NCI-H526 treated with DMSO at 0.1 percent for 48 hours (cell line): Measurements from ENCODE around the gene RDH12.

Source experiments
- DNase-seq: peaks from one replicate; lab custom pipeline; 2025; lab: John Stamatoyannopoulos, UW

The RDH12 gene

DNA sequence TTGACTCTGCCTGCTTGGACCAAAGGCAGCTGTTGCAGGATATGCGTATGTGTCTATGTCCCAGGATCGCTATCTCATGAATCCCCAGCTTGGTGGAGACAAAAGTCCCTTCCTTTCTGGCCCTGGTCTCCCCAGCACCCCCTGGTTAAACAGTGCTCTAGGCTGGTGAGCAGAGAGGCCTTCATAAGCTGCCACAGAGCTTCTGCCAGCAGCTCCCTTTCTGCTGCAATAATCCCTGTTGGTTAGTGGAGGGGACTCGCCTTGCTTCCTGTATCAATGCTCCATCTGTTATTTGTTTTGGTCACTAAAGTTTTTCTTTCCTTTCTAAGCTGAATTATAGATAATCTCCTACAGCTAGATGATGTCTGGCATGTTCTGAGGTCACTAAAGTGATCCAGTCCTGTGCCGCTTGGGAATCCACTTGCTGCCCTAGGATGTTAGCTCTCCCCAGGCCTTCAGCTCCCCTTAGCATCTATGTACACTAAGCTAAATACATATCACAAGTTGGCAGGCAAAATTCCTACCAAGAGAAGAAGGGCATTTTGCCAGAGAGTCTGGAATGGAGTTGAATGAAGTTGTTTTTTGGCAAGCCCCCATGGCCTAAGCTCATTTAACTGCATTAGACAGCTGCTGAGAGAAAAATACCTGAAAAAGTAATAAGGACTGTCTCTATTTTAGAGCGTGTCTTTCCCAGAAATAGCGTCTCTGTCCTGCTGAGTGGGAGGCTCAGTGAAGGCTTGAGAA lies 47.8 kb downstream of the RDH12 start:
- DNase-seq = no peak

DNA sequence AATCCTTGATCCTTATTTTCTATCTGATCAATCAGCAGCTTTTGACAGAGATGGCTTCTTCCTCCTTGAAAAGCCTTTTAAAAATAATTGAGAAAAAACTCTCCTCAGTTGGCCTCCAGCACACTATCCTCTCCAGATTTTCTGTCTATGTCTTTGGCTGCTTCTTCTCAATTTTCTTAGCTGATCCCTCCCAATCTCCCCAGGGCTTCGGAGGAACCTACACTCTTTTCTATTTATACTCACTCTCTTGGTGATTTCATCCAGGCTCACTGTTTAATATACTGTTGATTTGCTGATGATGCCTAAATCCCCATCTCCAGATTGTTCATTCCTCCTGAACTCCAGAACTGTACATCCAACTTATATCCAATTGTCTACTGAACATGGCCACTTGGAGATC lies 54.8 kb downstream of the RDH12 start:
- DNase-seq = no peak

DNA sequence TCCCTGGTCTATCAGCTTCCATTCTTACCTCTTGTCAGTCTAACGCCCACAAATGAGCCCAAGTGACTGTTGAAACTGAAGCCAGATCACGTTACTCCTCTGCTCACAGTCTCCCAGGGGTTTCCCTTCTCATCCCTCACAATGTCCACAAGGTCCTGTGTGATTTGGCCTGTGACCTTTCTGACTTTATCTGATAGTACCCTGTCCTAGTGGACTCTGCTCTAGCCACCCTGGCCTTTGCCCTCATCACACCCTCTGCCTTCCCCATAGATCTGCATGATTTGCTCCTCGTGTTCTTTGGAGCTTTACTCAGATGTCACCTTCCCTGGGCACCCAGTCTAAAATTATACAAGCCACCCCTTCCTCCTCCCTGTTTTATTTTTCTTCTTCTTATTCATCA lies 55.5 kb downstream of the RDH12 start:
- DNase-seq = no peak

DNA sequence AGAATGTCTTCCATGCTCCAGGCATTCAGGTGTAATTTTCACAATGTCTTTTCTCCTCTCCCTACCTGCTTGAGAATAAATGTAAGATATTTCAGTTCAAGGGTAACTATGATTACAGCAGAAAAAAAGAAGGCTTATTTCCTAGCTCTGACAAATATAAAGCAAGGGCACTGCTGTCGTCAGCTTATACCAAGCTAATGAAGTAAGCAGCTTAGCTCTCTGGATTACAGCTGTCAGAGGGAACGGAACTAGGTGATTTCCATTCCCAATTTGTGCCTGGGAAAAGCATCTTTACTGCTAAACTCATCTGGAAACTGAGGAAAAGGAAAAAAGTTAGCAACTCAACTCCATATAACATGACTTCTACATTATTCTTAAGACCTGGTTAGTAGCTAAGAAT lies 58.2 kb downstream of the RDH12 start:
- no peak for DNase-seq

DNA sequence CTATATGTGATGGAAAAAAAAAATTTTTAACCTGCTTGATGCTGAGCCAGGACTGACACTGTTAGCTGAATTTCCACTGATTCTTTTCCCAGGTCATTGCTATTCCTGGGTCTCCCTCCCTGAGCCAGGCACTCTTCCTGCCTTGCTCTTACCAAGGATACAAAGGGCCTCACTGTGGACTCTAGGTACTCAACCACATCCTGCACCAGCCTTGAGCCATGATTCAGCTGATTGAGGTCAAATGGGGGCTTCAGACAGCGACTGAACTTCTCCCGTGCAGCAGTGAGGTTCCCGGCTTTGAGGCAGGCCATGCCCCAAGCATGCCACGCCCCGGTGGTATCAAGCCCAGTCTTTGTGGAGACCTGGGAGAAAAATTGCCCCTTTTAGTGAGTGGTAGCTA lies 60.4 kb downstream of the RDH12 start:
- no peak for DNase-seq

DNA sequence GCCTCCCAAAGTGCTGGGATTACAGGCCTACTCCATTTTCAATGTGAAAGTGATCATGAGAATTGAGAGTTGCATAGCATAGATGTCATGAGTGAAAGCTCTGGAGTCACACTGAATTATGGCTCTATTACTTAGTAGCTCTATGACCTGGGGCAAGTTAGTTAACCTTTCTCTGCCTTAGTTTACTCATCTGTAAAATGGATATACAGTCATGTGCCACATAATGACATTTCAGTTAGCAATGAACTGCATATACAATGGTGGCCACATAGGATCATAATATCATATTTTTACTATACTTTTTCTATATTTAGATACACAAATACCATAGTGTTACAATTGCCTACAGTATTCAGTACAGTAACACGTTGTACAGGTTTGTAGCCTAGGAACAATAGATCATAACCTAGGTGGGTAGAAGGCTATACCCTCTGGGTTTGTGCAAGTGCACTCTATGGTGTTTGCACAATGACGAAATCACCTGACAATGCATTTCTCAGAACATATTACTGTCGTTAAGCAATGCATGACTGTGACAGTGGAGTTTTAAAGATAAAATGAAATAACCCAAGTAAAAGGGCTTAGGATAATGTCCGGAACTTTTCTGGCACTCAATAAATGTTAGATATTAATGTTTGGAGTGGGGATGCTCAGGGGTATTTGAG lies 61.6 kb downstream of the RDH12 start:
- DNase-seq = no peak

DNA sequence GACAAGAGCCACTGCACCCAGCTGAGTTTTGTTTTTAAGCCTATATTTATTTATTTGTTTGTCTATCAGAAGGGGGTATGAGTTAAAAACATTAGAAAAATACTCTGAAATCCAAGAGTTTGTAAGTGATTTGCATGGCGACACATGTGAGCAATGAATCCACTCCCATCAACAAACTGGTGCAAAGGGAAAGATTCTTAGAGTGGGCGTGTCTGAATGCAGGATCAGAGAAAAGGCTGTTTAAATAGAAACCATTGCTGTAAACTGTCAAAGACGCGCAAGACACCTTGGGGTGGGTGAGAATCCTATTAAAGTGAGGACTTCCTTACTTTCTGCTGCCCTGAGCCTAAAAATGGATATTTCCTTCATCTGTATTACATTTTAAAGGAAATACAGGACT lies 62.8 kb downstream of the RDH12 start:
- DNase-seq = no peak

DNA sequence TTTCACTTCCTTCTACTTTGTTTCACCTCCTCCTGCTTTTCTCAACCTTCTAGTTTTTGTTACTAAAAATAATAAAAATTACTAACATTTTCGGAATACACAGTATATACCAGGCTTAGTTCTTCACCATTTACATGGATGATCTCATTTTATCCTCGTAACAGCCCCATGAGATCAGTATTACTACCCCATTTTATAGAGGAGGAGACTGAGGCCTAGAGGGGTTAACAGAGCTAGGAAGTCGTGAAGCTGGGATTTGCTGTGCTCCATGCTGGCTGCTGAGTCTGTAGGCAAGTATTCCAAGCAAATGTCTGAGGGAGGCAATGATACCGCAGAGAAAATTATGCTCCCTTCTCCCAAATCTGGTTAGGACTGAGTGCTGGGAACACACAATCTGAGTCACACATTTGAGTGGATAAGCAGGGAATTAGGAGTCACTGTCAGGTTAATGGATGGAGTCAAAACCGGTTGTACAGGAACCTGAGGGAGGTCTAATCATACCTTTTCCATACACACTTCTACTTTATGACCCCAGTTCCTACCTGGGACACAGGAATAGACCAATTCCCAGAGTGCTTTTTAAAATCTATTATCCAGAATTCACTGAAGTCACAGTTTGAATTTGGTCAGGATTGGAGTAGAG lies 63.6 kb downstream of the RDH12 start:
- DNase-seq = no peak

DNA sequence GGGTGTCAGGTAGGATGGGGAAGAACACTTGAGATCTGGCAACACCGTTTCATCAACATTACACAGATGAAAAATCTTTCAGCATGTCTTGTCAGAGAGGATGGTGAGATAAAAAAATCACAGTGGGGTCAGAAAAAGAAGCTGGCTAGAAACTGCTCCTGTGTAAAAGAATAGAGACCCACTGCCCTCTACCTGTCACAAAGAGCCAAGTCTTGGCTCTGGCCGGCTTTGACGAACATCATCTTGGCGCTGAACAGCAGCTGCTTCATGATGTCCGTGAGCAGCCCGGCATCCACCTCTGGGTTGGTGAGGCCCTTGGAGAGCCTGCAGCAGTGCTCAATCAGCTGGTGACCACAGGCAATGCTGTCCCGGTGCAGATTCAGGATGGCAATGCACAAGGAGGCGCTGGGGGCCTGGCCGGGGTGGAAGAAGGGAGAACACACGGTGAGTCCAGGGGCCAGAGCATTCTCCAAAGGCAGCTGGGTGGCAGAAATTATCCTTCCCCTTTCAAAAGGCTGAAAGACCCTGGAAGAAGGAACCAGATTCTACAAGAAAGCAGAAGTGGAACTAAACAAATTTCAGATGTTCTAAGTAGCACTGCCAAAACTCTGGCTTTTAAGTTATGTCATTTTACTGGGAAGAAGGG lies 64.5 kb downstream of the RDH12 start:
- DNase-seq = no peak

DNA sequence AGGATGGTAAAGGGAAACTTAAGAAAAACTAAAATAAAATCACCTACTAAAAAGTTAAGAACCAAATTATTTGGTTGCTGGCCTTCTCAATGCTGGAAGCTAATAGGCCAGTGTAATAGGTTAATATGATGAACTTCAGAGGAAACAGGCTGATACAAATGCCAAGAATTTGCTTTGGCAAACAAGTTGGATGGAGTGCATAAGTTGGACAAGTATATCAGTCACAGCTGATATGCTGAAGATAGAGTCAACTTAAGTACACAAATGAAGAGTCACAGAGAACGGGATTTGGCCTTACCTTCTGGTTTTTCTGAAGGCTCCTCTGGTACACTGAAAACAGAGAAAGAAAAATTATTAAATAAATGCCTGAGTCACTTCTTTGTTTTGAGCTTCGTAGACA lies 66.5 kb downstream of the RDH12 start:
- no peak for DNase-seq

DNA sequence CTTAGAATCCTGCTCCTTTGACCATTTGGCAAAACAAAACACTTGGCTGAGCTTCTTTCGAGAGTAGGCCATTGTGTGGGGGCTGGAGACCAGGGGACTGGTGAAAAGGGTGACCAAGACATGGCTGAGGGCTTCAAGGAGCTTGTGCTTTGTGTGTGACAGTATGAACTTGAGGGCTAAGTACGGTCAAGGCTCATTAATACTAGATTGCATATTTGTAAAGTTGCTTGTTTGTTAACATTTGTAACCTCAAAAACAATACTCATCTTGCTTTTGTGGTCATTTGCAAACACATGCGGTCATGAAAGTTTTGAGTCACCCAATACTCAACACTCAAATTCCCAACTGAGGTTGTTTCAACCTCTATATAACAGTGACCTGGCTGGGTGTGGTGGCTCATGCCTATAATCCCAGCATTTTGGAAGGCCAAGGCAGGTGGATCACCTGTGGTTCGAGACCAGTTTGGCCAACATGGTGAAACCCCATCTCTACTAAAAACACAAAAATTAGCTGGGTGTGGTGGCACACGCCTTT lies 72.2 kb downstream of the RDH12 start:
- no peak for DNase-seq

DNA sequence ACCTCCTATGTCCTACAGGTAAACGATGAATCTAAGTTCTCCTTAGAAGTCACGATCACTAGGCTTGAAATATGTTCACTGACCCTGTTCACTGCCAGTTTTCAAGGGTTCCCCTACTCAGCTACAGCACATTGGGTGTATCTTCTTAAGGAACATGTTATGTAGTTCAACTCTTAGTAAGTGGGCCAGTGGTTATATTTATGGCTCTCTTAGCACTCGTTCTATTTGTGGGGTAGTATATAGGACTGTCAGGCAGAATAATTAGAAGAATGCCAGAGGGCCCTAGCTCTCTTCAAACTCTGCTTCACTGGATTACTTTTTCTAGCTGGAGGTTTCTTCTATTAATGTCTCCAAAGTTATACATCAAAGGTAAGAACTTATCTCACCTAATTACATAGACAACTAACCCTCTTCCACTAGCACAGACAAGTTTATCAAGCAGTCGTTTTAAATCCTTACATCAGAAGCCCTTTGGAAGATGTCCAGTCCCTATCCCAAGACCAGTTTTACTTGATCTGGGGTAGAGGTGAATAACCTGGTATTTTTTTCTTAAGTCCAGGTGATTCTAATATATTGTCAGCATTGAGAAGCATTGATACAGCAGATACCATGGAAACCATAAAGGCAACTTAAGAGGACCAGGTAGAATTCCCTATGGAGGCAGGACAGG lies 75.1 kb downstream of the RDH12 start:
- no peak for DNase-seq

DNA sequence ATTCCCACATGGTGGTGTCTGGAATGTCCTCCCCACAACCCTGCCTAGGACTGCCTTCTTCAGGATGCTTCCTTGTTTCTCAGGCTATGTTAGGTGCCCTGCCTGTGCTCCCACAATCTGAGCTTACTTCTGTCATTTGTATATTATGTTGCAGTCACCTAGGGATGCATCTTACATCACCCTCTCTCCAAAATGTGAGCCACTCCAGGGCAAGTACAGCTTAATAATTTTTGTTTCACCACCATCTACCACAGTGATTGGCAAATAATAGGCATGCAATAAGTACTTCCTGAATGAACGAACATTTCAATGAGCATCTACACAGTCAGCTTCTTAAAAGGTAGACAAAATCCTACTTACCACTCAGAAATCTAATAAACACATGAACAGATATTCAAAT lies 77.1 kb downstream of the RDH12 start:
- DNase-seq = no peak

DNA sequence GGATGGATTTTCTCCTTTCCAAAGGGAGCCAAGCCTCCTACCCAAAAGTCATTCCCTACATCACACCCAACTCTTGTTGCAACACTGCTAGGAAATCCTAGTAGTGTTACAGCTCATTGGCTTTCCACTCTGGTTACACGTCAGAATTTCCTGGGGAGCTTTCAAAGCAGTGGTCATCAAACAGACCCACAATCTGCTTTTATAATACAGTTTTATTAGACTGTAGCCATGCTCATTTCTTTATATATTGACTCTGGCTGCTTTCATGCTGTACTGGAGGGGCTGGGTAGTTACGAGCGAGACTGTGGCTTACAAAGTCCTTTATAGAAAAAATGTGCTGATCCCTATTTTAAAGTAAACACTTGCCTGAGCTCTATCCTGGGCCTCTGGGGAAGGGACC lies 80.4 kb downstream of the RDH12 start:
- DNase-seq = no peak
